BLaER1 treated with 17β-estradiol and CSF1 and Interleukin-3, amounts not matched to agents 10 nM and 100 nM (cell line): ENCODE data around the gene SELENOI.
"Not testable (repeated sequence)": the region's sequence is repeated elsewhere in the genome, so short reads cannot be mapped to it uniquely, and the experiment has no call there.

Experiments
- H3K27ac ChIP-seq, 11 experiments: shearing (Covaris generic); formaldehyde crosslinking; 2 replicates each; pipeline ENCODE4 v1.8.1; 2022
- H3K27me3 ChIP-seq, 11 experiments: shearing (Covaris generic); formaldehyde crosslinking; 2 replicates each; pipeline ENCODE4 v1.8.1; 2022
- H3K36me3 ChIP-seq, 11 experiments: shearing (Covaris generic); formaldehyde crosslinking; 2 replicates each; pipeline ENCODE4 v1.8.1; 2022
- H3K4me1 ChIP-seq, 10 experiments: shearing (Covaris generic); formaldehyde crosslinking; 2 replicates each; pipeline ENCODE4 v1.8.1; 2022
- H3K4me2 ChIP-seq, 11 experiments: shearing (Covaris generic); formaldehyde crosslinking; 2 replicates each; pipeline ENCODE4 v1.8.1; 2022
- H3K4me3 ChIP-seq, 10 experiments: shearing (Covaris generic); formaldehyde crosslinking; 2 replicates each; pipeline ENCODE4 v1.8.1; 2022
- H3K9ac ChIP-seq, 11 experiments: shearing (Covaris generic); formaldehyde crosslinking; 2 replicates each; pipeline ENCODE4 v1.8.1; 2022
- H3K9me3 ChIP-seq, 11 experiments: shearing (Covaris generic); formaldehyde crosslinking; replicated peaks in 1 of 11; 2 replicates each; pipeline ENCODE4 v1.8.1; 2022
- H4K20me1 ChIP-seq, 11 experiments: shearing (Covaris generic); formaldehyde crosslinking; 2 replicates each; pipeline ENCODE4 v1.8.1; 2022
- Cebpa-rat ChIP-seq, 11 experiments: shearing (Covaris generic); IDR thresholded peaks; 2 replicates each; pipeline ENCODE4 v1.8.1; 2022

SELENOI gene

GRCh38 chr2:26351375-26352090 lies 5.6 kb downstream of the SELENOI start:
- Histone ChIP-seq H3K4me1 (peaks cover 28 to 62% (median 44%) of the 10 kb centered on the region in 10 experiments), H3K27me3 (no peaks in the 10 kb centered on the region), H4K20me1 (peaks cover 42 to 100% (median 93%) of the 10 kb centered on the region in 11 experiments; a peak in 21 of 22 replicates), H3K27ac (no peak overlapping the region), H3K36me3 (peaks cover 0 to 76% (median 41%) of the 10 kb centered on the region in 11 experiments; a peak in 18 of 22 replicates), H3K9ac (no peak overlapping the region), H3K4me3 (no peak overlapping the region), H3K4me2 (peak overlapping the region in 2 of 11 experiments; percentile 1 to 22; a peak in 1 of 22 replicates), H3K9me3 (no peaks in the 10 kb centered on the region)
- TF ChIP-seq Cebpa-rat (IDR thresholded peaks at IDR 0.05) = no peak

DNA sequence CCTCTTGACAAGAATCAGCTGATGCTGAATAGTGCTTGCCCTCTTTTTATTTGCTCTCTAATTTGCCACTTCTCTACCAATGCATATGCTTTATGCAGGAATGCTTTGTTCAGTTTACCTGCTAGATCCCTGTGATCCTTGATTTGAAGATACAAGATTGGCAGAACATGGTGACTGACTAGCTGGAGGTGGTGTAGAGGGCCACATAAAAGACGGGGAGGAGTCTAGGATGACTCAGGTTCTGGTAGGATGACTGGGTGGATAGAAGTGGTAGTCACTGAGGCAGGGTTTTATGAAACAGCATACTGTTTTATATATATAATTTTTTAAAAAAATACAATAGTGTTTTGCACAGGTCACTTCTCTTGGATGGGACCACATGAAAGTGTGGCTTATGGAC lies 6.9 kb downstream of the SELENOI start:
- peaks cover 36 to 100% (median 94%) of the 10 kb centered on the region in 11 experiments; a peak in 20 of 22 replicates for H4K20me1 ChIP-seq
- peaks cover 34 to 63% (median 49%) of the 10 kb centered on the region in 10 experiments for H3K4me1 ChIP-seq
- peaks cover 2 to 76% (median 44%) of the 10 kb centered on the region in 11 experiments; a peak in 18 of 22 replicates for H3K36me3 ChIP-seq
- H3K27me3 ChIP-seq = no peaks in the 10 kb centered on the region
- H3K9ac ChIP-seq = no peak overlapping the region
- H3K4me2 ChIP-seq = peak overlapping the region in 2 of 11 experiments; percentile 38 to 49; a peak in 4 of 22 replicates
- no peak overlapping the region for H3K27ac ChIP-seq
- no peak overlapping the region for H3K4me3 ChIP-seq
- H3K9me3 ChIP-seq = no peaks in the 10 kb centered on the region
- no peak for TF ChIP-seq Cebpa-rat (IDR thresholded peaks at IDR 0.05)

DNA sequence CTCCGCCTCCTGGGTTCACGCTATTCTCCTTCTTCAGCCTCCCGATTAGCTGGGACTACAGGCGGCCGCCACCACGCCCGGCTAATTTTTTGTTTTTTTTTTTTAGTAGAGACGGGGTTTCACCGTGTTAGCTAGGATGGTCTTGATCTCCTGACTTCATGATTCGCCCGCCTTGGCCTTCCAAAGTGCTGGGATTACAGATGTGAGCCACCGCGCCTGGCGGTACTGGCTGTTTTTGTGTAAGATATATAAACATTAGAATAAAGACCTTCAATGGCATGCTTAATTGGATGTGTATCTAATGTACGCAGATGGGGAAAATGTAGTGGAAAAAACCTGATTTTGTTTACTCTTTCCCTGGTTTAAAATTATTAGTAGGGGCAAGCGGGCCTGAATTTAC lies 8.5 kb downstream of the SELENOI start:
- not testable (repeated sequence) for H3K9ac ChIP-seq, H3K27me3 ChIP-seq, H3K4me3 ChIP-seq, H3K9me3 ChIP-seq, H3K27ac ChIP-seq
- peaks cover 36 to 100% (median 96%) of the 10 kb centered on the region in 11 experiments; a peak in 20 of 22 replicates for H4K20me1 ChIP-seq
- H3K4me2 ChIP-seq = peak overlapping the region in 1 of 11 experiments; percentile 55; a peak in 1 of 22 replicates
- H3K4me1 ChIP-seq = peaks cover 28 to 51% (median 38%) of the 10 kb centered on the region in 10 experiments
- H3K36me3 ChIP-seq = peaks cover 6 to 83% (median 46%) of the 10 kb centered on the region in 11 experiments; a peak in 18 of 22 replicates

DNA sequence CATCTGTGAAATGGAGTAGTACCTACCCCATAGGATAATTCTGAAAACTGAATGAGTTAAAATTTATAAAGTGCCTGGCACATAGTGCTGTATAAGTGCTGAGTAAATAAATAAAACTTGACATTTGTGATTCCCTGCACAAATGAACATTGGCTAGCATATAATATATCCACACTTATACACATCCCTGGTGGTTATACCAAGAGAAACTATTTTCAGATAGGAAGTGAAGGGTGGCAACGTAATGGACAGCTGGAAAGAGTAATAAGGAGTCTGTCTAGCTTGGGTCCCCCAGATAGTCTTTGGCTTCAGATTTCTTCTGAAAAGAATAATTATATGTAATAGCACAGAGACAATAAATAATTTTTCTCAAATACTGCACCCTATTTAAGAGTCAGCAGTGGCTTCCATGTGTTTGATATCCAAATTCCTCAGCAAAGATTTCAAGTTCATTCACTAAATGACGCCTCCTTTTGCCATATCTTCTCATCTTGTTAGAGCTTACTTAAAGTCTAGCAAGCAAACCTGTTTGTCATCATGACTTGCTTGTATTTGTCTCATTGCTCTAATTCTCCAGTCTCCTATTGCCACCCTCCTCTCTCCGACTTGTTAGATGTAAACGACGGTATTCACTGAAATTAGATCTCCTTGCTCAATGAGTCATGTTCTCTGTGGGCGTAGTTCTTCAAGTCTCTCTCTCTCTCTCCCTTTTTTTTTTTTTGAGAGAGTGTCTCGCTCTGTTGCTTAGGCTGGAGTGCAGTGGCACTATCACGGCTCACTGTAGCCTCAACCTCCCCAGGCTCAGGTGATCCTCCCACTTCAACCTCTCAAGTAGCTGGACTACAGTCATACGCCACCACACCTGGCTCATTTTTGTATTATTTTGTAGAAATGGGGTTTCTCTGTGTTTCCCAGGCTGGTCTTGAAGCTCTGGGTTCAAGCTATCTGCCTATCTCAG lies 9.4 kb downstream of the SELENOI start:
- H3K9ac ChIP-seq = no peak overlapping the region
- peaks cover 33 to 100% (median 99%) of the 10 kb centered on the region in 11 experiments; a peak in 20 of 22 replicates for H4K20me1 ChIP-seq
- H3K9me3 ChIP-seq = no peaks in the 10 kb centered on the region
- no peak for TF ChIP-seq Cebpa-rat (IDR thresholded peaks at IDR 0.05)
- no peaks in the 10 kb centered on the region for H3K27me3 ChIP-seq
- peaks cover 10 to 83% (median 50%) of the 10 kb centered on the region in 11 experiments; a peak in 18 of 22 replicates for H3K36me3 ChIP-seq
- H3K27ac ChIP-seq = no peak overlapping the region
- peaks cover 22 to 47% (median 35%) of the 10 kb centered on the region in 10 experiments for H3K4me1 ChIP-seq
- no peak overlapping the region for H3K4me3 ChIP-seq
- H3K4me2 ChIP-seq = peak overlapping the region in 8 of 11 experiments; percentile 2 to 55 (median 18); a peak in 10 of 22 replicates

DNA sequence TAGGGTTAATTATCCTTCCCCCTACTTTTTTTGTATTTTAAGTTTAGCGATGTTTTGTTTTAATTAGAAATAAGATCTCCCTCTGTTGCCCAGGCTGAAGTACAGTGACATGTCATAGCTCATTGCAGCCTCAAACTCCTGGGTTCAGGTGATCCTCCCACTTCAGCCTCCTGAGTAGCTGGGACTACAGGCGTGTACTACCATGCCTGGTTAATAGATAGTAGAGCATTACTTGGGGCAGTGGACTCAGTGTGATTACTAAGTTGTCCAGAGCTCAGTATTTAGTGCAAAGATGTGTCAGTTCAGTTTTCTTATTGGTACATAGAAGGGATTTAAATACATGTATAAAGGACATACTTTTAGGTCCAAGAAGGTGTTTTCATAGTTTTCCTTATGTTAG lies 10.2 kb downstream of the SELENOI start:
- H3K27me3 ChIP-seq = no peaks in the 10 kb centered on the region
- H3K9me3 ChIP-seq = no peaks in the 10 kb centered on the region
- no peak overlapping the region for H3K9ac ChIP-seq
- H3K36me3 ChIP-seq = peaks cover 12 to 82% (median 42%) of the 10 kb centered on the region in 11 experiments; a peak in 19 of 22 replicates
- peaks cover 20 to 46% (median 35%) of the 10 kb centered on the region in 10 experiments for H3K4me1 ChIP-seq
- H3K4me2 ChIP-seq = peak overlapping the region in 4 of 11 experiments; percentile 5 to 55 (median 38); a peak in 7 of 22 replicates
- no peak overlapping the region for H3K27ac ChIP-seq
- no peak for TF ChIP-seq Cebpa-rat (IDR thresholded peaks at IDR 0.05)
- no peak overlapping the region for H3K4me3 ChIP-seq
- H4K20me1 ChIP-seq = peaks cover 33 to 100% (median 99%) of the 10 kb centered on the region in 11 experiments; a peak in 20 of 22 replicates

DNA sequence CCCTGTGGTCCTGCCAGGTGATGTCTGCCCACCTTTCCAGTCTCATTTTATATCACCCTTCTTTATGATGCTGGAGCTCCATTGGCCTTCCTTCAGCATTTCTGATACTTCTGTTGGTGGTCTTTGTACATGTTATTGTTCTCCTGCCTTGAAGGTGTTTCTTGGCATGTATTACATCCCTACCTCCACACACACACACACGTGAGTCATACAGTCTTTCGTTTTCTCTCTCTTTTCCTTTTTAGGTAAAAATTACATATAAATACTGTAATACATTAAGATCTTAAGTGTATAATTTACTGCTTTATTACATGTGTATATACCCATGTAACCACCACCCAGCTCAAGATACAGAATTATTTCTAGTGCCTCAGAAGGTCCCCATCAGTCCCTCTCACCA lies 10.8 kb downstream of the SELENOI start:
- no peak for TF ChIP-seq Cebpa-rat (IDR thresholded peaks at IDR 0.05)
- Histone ChIP-seq H3K27me3 (no peaks in the 10 kb centered on the region), H3K4me1 (peaks cover 20 to 46% (median 35%) of the 10 kb centered on the region in 10 experiments), H3K9me3 (no peaks in the 10 kb centered on the region), H3K4me2 (peak overlapping the region in 8 of 11 experiments; percentile 3 to 67 (median 54); a peak in 8 of 22 replicates), H3K36me3 (peaks cover 16 to 82% (median 42%) of the 10 kb centered on the region in 11 experiments; a peak in 20 of 22 replicates), H3K27ac (no peak overlapping the region), H4K20me1 (peaks cover 38 to 100% (median 99%) of the 10 kb centered on the region in 11 experiments; a peak in 20 of 22 replicates), H3K4me3 (no peak overlapping the region), H3K9ac (no peak overlapping the region)

GRCh38 chr2:26359886-26360473 lies 14.0 kb downstream of the SELENOI start:
- Histone ChIP-seq H3K9me3 (no peaks in the 10 kb centered on the region), H3K4me2 (no peak overlapping the region), H3K9ac (no peak overlapping the region), H3K27ac (no peak overlapping the region), H3K4me1 (peaks cover 13 to 37% (median 30%) of the 10 kb centered on the region in 10 experiments), H3K36me3 (peaks cover 21 to 80% (median 51%) of the 10 kb centered on the region in 11 experiments), H3K27me3 (no peaks in the 10 kb centered on the region), H4K20me1 (peaks cover 26 to 100% (median 95%) of the 10 kb centered on the region in 11 experiments; a peak in 21 of 22 replicates), H3K4me3 (no peak overlapping the region)
- TF ChIP-seq Cebpa-rat (IDR thresholded peaks at IDR 0.05) = no peak

DNA sequence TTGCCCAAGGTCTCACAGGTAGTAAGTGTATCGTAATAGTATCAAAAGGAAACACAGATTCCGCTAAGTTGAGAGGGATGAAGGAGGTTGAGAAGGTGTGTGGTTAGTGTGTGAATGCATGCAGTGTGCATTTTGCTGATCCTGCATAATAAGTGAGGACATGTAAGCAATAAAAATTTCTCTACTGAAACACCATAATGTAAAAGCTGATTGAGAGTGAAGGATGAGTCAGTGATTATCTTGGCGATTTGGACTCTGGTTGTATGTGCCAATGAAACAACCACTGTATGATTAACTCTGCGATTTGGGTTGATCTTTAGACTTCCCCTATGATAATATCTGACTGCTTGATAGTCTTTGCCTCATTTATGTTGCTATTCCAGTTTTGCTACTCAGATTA lies 17.4 kb downstream of the SELENOI start:
- H3K27me3 ChIP-seq = no peaks in the 10 kb centered on the region
- 0 out of 22 replicates have a peak, but pooled peaks cover 0 to 7% (median 0%) of the 10 kb centered on the region in 11 experiments for H3K9me3 ChIP-seq
- H4K20me1 ChIP-seq = peaks cover 9 to 79% (median 66%) of the 10 kb centered on the region in 11 experiments; a peak in 21 of 22 replicates
- H3K9ac ChIP-seq = no peak overlapping the region
- H3K4me3 ChIP-seq = no peak overlapping the region
- H3K27ac ChIP-seq = no peak overlapping the region
- H3K4me1 ChIP-seq = peaks cover 0 to 8% (median 1%) of the 10 kb centered on the region in 10 experiments; a peak in 9 of 20 replicates
- peaks cover 45 to 97% (median 73%) of the 10 kb centered on the region in 11 experiments for H3K36me3 ChIP-seq
- TF ChIP-seq Cebpa-rat (IDR thresholded peaks at IDR 0.05) = no peak
- H3K4me2 ChIP-seq = no peak overlapping the region
